HEK293 (cell line): Measurements from ENCODE around the gene NYAP2.

Experiments
- CTCF ChIA-PET: fragments of 350-600 bp; formaldehyde crosslinking; extraction: SDS; loops from one replicate; lab custom pipeline; 2021; ENCODE audit warnings: antibody characterized with exemption; lab: Yijun Ruan, JAX
- POLR2A ChIA-PET: fragments of 300-600 bp; formaldehyde crosslinking; extraction: SDS; loops from one replicate; lab custom pipeline; 2020; ENCODE audit warnings: antibody characterized with exemption, inconsistent platforms; lab: Yijun Ruan, JAX
- H3K27ac ChIP-seq: fragments of 200-500 bp; sonication (Bioruptor generic); 2 replicates; pipeline ENCODE4 v1.5.1; 2014; ENCODE audit warnings: low read depth, low read length, control low read depth, inconsistent platforms; ENCODE audit errors: extremely low read depth
- H3K36me3 ChIP-seq, 2 experiments: fragments of 200-500 bp in 1 of 2; sonication (Bioruptor generic) in 1 of 2; 1 replicate in 1 of 2; 2 replicates in 1 of 2; pipeline ENCODE4 v1.5.1; 2014 to 2017; ENCODE audit warnings: inconsistent platforms in 2 of 2, low read length in 2 of 2; ENCODE audit not compliant: control insufficient read depth in 2 of 2, insufficient read depth in 1 of 2
- H3K4me1 ChIP-seq: fragments of 200-500 bp; sonication (Bioruptor generic); 2 replicates; pipeline ENCODE4 v1.5.1; 2014; ENCODE audit warnings: mild to moderate bottlenecking, low read length, inconsistent platforms; ENCODE audit not compliant: control insufficient read depth, insufficient read depth
- H3K4me3 ChIP-seq: 2 replicates; pipeline ENCODE4 v1.5.1; 2011; ENCODE audit warnings: low read depth, mild to moderate bottlenecking, control low read depth, low read length, moderate library complexity
- H3K9me3 ChIP-seq: fragments of 200-500 bp; sonication (Bioruptor generic); 2 replicates; pipeline ENCODE4 v1.5.1; 2014; ENCODE audit warnings: low read depth, low read length, inconsistent platforms; ENCODE audit not compliant: control insufficient read depth, insufficient read depth
- BCL11B ChIP-seq: fragments of 450-650 bp; formaldehyde crosslinking; IDR thresholded peaks from 2 replicates; pipeline ENCODE4 v1.5.1; 2016; ENCODE audit warnings: low read depth, missing biosample characterization, missing genetic modification characterization
- GFI1B ChIP-seq: fragments of 450-650 bp; formaldehyde crosslinking; IDR thresholded peaks from 2 replicates; pipeline ENCODE4 v1.5.1; 2016; ENCODE audit warnings: missing biosample characterization, missing genetic modification characterization
- GLIS2 ChIP-seq: fragments of 450-650 bp; formaldehyde crosslinking; IDR thresholded peaks from 2 replicates; pipeline ENCODE4 v1.5.1; 2016; ENCODE audit warnings: missing biosample characterization, missing genetic modification characterization
- HOXA7 ChIP-seq: sonication (generic); formaldehyde crosslinking; IDR thresholded peaks from 2 replicates; pipeline ENCODE4 v1.8.1; 2022; ENCODE audit warnings: missing genetic modification reagents, borderline replicate concordance
- IKZF3 ChIP-seq: fragments of 450-650 bp; IDR thresholded peaks from 2 replicates; pipeline ENCODE4 v1.5.0; 2018; ENCODE audit warnings: missing biosample characterization, mild to moderate bottlenecking, missing genetic modification characterization, moderate library complexity
- KLF10 ChIP-seq: fragments of 450-650 bp; IDR thresholded peaks from 2 replicates; pipeline ENCODE4 v1.5.1; 2018; ENCODE audit warnings: missing biosample characterization, mild to moderate bottlenecking, missing genetic modification characterization
- REPIN1 ChIP-seq: fragments of 450-650 bp; formaldehyde crosslinking; IDR thresholded peaks from 2 replicates; pipeline ENCODE4 v1.5.1; 2017; ENCODE audit warnings: missing biosample characterization, missing genetic modification characterization, low read depth
- SP3 ChIP-seq: fragments of 450-650 bp; formaldehyde crosslinking; IDR thresholded peaks from 2 replicates; pipeline ENCODE4 v1.5.1; 2016; ENCODE audit warnings: missing biosample characterization, missing genetic modification characterization
- TCF7L2 ChIP-seq: IDR thresholded peaks from 2 replicates; pipeline ENCODE4 v1.6.1; 2011; ENCODE audit warnings: low read depth, mild to moderate bottlenecking, inconsistent platforms, low read length, moderate library complexity, borderline replicate concordance
- ZBTB1 ChIP-seq: fragments of 450-650 bp; formaldehyde crosslinking; IDR thresholded peaks from 2 replicates; pipeline ENCODE4 v1.5.1; 2016; ENCODE audit warnings: missing biosample characterization, missing genetic modification characterization
- ZNF112 ChIP-seq: fragments of 450-650 bp; formaldehyde crosslinking; IDR thresholded peaks from 2 replicates; pipeline ENCODE4 v1.5.0; 2017; ENCODE audit warnings: missing biosample characterization, missing genetic modification characterization
- ZNF132 ChIP-seq: fragments of 450-650 bp; formaldehyde crosslinking; IDR thresholded peaks from 2 replicates; pipeline ENCODE4 v1.5.1; 2017; ENCODE audit warnings: missing biosample characterization, missing genetic modification characterization, borderline replicate concordance
- ZNF133 ChIP-seq: fragments of 450-650 bp; formaldehyde crosslinking; IDR thresholded peaks from 2 replicates; pipeline ENCODE4 v1.5.1; 2016; ENCODE audit warnings: missing biosample characterization, missing genetic modification characterization
- ZNF174 ChIP-seq: fragments of 450-650 bp; formaldehyde crosslinking; IDR thresholded peaks from 2 replicates; pipeline ENCODE4 v1.5.0; 2017; ENCODE audit warnings: missing biosample characterization, mild to moderate bottlenecking, missing genetic modification characterization
- ZNF175 ChIP-seq: fragments of 450-650 bp; formaldehyde crosslinking; IDR thresholded peaks from 2 replicates; pipeline ENCODE4 v1.5.1; 2016; ENCODE audit warnings: missing biosample characterization, missing genetic modification characterization
- ZNF202 ChIP-seq: fragments of 450-650 bp; formaldehyde crosslinking; IDR thresholded peaks from 2 replicates; pipeline ENCODE4 v1.5.1; 2016; ENCODE audit warnings: missing biosample characterization, missing genetic modification characterization, borderline replicate concordance
- ZNF239 ChIP-seq: fragments of 450-650 bp; formaldehyde crosslinking; IDR thresholded peaks from 2 replicates; pipeline ENCODE4 v1.5.1; 2016; ENCODE audit warnings: missing biosample characterization, missing genetic modification characterization
- ZNF248 ChIP-seq: fragments of 450-650 bp; formaldehyde crosslinking; IDR thresholded peaks from 2 replicates; pipeline ENCODE4 v1.5.1; 2017; ENCODE audit warnings: missing biosample characterization, missing genetic modification characterization
- ZNF302 ChIP-seq: fragments of 450-650 bp; formaldehyde crosslinking; IDR thresholded peaks from 2 replicates; pipeline ENCODE4 v1.5.1; 2016; ENCODE audit warnings: missing biosample characterization, missing genetic modification characterization, low read depth
- ZNF335 ChIP-seq: fragments of 450-650 bp; formaldehyde crosslinking; conservative IDR thresholded peaks from 2 replicates; pipeline ENCODE4 v1.5.1; 2016; ENCODE audit warnings: missing biosample characterization, missing genetic modification characterization
- ZNF341 ChIP-seq: fragments of 450-650 bp; formaldehyde crosslinking; IDR thresholded peaks from 2 replicates; pipeline ENCODE4; 2016; ENCODE audit warnings: low read depth, missing biosample characterization, missing genetic modification characterization
- ZNF350 ChIP-seq: fragments of 450-650 bp; formaldehyde crosslinking; IDR thresholded peaks from 2 replicates; pipeline ENCODE4 v1.5.0; 2017; ENCODE audit warnings: missing biosample characterization, mild to moderate bottlenecking, missing genetic modification characterization
- ZNF521 ChIP-seq: fragments of 450-650 bp; formaldehyde crosslinking; IDR thresholded peaks from 2 replicates; pipeline ENCODE4 v1.5.1; 2017; ENCODE audit warnings: missing biosample characterization, mild to moderate bottlenecking, missing genetic modification characterization
- ZNF548 ChIP-seq: fragments of 450-650 bp; formaldehyde crosslinking; IDR thresholded peaks from 2 replicates; pipeline ENCODE4 v1.5.1; 2016; ENCODE audit warnings: missing biosample characterization, missing genetic modification characterization
- ZNF670 ChIP-seq: fragments of 450-650 bp; formaldehyde crosslinking; IDR thresholded peaks from 2 replicates; pipeline ENCODE4 v1.5.1; 2016; ENCODE audit warnings: missing biosample characterization, missing genetic modification characterization, low read depth
- ZNF701 ChIP-seq: fragments of 450-650 bp; formaldehyde crosslinking; IDR thresholded peaks from 2 replicates; pipeline ENCODE4 v1.5.1; 2016; ENCODE audit warnings: missing biosample characterization, missing genetic modification characterization
- ZSCAN16 ChIP-seq: fragments of 450-650 bp; formaldehyde crosslinking; IDR thresholded peaks from 2 replicates; pipeline ENCODE4 v1.5.1; 2016; ENCODE audit warnings: missing biosample characterization, missing genetic modification characterization
- ZSCAN23 ChIP-seq: fragments of 450-650 bp; formaldehyde crosslinking; IDR thresholded peaks from 2 replicates; pipeline ENCODE4 v1.5.1; 2016; ENCODE audit warnings: missing biosample characterization, missing genetic modification characterization
- TF ChIP-seq, protein P1 (sequence below): fragments of 450-650 bp; formaldehyde crosslinking; IDR thresholded peaks from 2 replicates; pipeline ENCODE4 v1.5.1; 2016; ENCODE audit warnings: missing biosample characterization, missing genetic modification characterization
- TF ChIP-seq, protein P2 (sequence below): fragments of 450-650 bp; formaldehyde crosslinking; IDR thresholded peaks from 2 replicates; pipeline ENCODE4 v1.5.1; 2017; ENCODE audit warnings: missing biosample characterization, missing genetic modification characterization

Gene NYAP2

DNA sequence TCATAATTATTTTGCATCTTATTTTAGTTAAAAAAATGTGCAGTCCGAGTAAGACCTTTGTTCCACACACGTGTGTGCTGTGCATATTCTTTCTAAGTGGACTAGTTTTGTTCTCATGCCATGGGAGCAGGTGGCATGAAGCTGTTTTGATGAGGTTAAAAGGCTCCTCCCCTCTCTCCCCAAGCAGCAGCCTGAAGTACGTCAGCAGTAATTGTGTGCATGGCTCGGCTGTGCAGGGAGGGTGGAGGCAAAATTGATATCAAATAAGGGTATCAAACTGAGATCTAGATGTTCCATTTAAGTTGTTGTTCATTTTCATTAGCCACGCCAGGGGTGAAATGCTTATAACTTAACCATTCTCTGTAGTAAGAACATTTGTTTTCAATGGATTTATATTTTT lies at the start of gene NYAP2:
TSS of gene NYAP2 (plus strand) at position 207 of the 400 bp plus-strand sequence. CDS start 9,171 bp downstream, outside the sequence.
- no peak within 1 kb of the TSS for H3K4me3 ChIP-seq
- no peaks in the 10 kb centered on the region for H3K4me1 ChIP-seq
- no peaks in the 10 kb centered on the region for H3K9me3 ChIP-seq
- TF ChIP-seq, protein P1, sequence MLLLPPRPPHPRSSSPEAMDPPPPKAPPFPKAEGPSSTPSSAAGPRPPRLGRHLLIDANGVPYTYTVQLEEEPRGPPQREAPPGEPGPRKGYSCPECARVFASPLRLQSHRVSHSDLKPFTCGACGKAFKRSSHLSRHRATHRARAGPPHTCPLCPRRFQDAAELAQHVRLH (tag by site-specific recombination), result no peak
- no peak for TF ChIP-seq HOXA7 (CRISPR knock-in tag)
- TF ChIP-seq ZSCAN16 (tag by site-specific recombination), result no peak
- TF ChIP-seq ZNF521 (tag by site-specific recombination), result no peak
- TF ChIP-seq ZNF239 (tag by site-specific recombination), result no peak
- no peak for TF ChIP-seq ZNF670
- TF ChIP-seq IKZF3 (tag by site-specific recombination), result no peak
- no peak for TF ChIP-seq KLF10 (tag by site-specific recombination)
- TF ChIP-seq GLIS2 (tag by site-specific recombination), result no peak
- TF ChIP-seq ZNF302 (tag by site-specific recombination), result no peak
- no peak for TF ChIP-seq ZBTB1 (tag by site-specific recombination)
- ChIA-PET POLR2A (no interaction called here), CTCF (interaction anchor here (0.5 to 1.2 kb wide), 3 partner anchors 24 to 116 kb away, joined by 3 to 4 read pairs (median 4); no protein-coding TSS in a partner anchor)
- no peak within 1 kb of the TSS for H3K27ac ChIP-seq
- no peaks in the 10 kb centered on the region for H3K36me3 ChIP-seq

DNA sequence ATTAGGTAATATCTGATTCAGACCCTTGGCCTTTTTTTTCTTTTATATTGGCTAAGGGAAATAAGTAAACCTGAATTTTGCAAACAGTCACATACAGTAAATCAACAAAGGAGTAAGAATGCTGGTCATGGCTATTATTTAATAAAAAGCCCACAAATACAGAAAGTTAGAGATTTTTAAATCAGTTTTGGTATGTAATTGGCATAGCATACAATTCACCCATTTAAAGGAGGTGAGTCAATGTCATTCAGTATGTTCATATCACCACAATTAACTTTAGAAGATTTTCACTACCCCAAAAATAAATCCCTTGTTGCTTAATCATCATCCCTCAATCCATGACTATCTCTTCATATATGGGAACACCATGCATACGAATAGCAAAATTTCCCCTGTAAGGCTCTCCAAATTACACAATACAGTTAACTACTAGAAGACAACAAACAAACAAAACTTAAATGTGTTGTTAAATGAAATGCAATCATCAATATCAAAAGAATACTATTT lies 45.9 kb upstream of the NYAP2 start:
- Histone ChIP-seq H3K36me3 (no peaks in the 10 kb centered on the region), H3K9me3 (no peaks in the 10 kb centered on the region), H3K4me1 (no peaks in the 10 kb centered on the region), H3K27ac (no peak overlapping the region), H3K4me3 (no peak overlapping the region)
- TF ChIP-seq KLF10 (tag by site-specific recombination) (no peak), ZNF133 (tag by site-specific recombination) (no peak), ZNF341 (tag by site-specific recombination) (no peak), ZNF132 (tag by site-specific recombination) (no peak), ZNF548 (tag by site-specific recombination) (no peak), GFI1B (tag by site-specific recombination) (no peak), ZNF701 (no peak), ZNF202 (tag by site-specific recombination) (no peak), ZNF350 (tag by site-specific recombination) (no peak), REPIN1 (no peak)
- CTCF ChIA-PET, result no interaction called here
- POLR2A ChIA-PET, result no interaction called here

DNA sequence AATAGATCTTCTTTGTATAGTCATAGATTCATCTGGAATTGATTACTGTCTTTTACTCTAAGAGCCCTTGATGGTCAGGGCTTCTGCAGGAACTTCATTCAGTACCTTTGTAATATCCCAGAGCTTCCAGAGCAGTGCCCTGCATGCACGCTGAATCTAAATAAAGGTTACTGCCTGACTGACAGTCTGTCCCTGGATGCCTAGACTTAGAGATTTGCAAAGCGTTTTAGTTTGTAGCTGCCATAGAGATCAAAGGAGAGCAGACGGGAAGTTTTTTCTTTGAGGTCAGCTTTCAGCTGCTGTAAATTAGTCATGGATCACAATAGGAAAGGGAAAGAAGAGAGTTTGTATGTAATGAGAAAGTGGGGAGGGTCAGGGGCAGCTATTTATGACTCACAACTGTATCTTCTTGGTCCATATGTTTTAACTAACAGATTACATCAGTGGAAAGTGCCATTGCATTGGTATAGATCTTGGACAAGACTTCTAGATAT lies 45.2 kb upstream of the NYAP2 start:
- ChIA-PET CTCF (interaction anchor here (0.7 kb wide), 1 partner anchor 120 kb away, joined by 3 read pairs; no protein-coding TSS in a partner anchor), POLR2A (no interaction called here)
- Histone ChIP-seq H3K4me3 (no peak overlapping the region), H3K27ac (no peak overlapping the region), H3K4me1 (no peaks in the 10 kb centered on the region), H3K9me3 (no peaks in the 10 kb centered on the region), H3K36me3 (no peaks in the 10 kb centered on the region)
- TF ChIP-seq BCL11B (tag by site-specific recombination), result no peak
- TF ChIP-seq ZNF112 (tag by site-specific recombination), result no peak
- no peak for TF ChIP-seq ZNF132 (tag by site-specific recombination)
- TF ChIP-seq ZSCAN23 (tag by site-specific recombination), result no peak
- TF ChIP-seq ZNF175 (tag by site-specific recombination), result no peak
- no peak for TF ChIP-seq ZNF133 (tag by site-specific recombination)
- TF ChIP-seq, protein P2, sequence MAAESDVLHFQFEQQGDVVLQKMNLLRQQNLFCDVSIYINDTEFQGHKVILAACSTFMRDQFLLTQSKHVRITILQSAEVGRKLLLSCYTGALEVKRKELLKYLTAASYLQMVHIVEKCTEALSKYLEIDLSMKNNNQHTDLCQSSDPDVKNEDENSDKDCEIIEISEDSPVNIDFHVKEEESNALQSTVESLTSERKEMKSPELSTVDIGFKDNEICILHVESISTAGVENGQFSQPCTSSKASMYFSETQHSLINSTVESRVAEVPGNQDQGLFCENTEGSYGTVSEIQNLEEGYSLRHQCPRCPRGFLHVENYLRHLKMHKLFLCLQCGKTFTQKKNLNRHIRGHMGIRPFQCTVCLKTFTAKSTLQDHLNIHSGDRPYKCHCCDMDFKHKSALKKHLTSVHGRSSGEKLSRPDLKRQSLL (tag by site-specific recombination), result no peak
- no peak for TF ChIP-seq SP3
- no peak for TF ChIP-seq TCF7L2
- TF ChIP-seq ZSCAN16 (tag by site-specific recombination), result no peak
- TF ChIP-seq ZNF248 (tag by site-specific recombination), result no peak
- TF ChIP-seq ZNF174 (tag by site-specific recombination), result no peak
- TF ChIP-seq ZNF335 (tag by site-specific recombination), result no peak
